A673 (cell line): ENCODE data around the gene CMPK2. TPM values are rescaled to one million over a fixed set of nuclear protein-coding genes. Genes with fewer than 3 reads are reported as not detected.
"Not testable (repeated sequence)": the region's sequence is repeated elsewhere in the genome, so short reads cannot be mapped to it uniquely, and the experiment has no call there.

ENCODE experiments used
- BruUV-seq: library from RNA; stranded (reverse); fragments of 400-500 nt; replicated peaks from 2 replicates; lab custom pipeline; 2021; lab: Mats Ljungman, UMichigan
- CTCF ChIA-PET: fragments of 300-600 bp; sonication (Branson Sonifier 250); formaldehyde crosslinking; loops from one replicate; lab custom pipeline; 2022; ENCODE audit warnings: antibody characterized with exemption; lab: Charles Lee
- POLR2A ChIA-PET: fragments of 300-600 bp; sonication (Branson Sonifier 250); formaldehyde crosslinking; loops from one replicate; lab custom pipeline; 2022; ENCODE audit warnings: antibody characterized with exemption; ENCODE audit not compliant: low non-redundant PET; lab: Charles Lee
- DNase-seq: peaks from one replicate; pipeline ENCODE4 v3.0.0-alpha.2; 2015; ENCODE audit warnings: low spot score
- H3K27ac ChIP-seq: fragments of 200-600 bp; sonication (generic); 2 replicates; pipeline ENCODE4 v1.5.1; 2016; ENCODE audit warnings: mixed run types, low read depth, mild to moderate bottlenecking, mixed read lengths, antibody characterized with exemption, low read length; ENCODE audit not compliant: poor library complexity, severe bottlenecking
- H3K27me3 ChIP-seq: fragments of 200-600 bp; sonication (generic); replicated peaks from 2 replicates; pipeline ENCODE4 v1.6.1; 2017; ENCODE audit warnings: mixed run types, low read depth, mild to moderate bottlenecking, mixed read lengths, antibody characterized with exemption, low read length; ENCODE audit not compliant: insufficient read depth, poor library complexity
- H3K36me3 ChIP-seq: fragments of 200-600 bp; sonication (generic); 2 replicates; pipeline ENCODE4 v1.6.1; 2016; ENCODE audit warnings: mixed run types, mild to moderate bottlenecking, mixed read lengths, antibody characterized with exemption, low read length; ENCODE audit not compliant: insufficient read depth, poor library complexity, severe bottlenecking
- H3K4me1 ChIP-seq: fragments of 200-600 bp; sonication (generic); 2 replicates; pipeline ENCODE4 v1.6.1; 2017; ENCODE audit warnings: mixed run types, mild to moderate bottlenecking, mixed read lengths, antibody characterized with exemption, low read length; ENCODE audit not compliant: insufficient read depth, poor library complexity, severe bottlenecking
- H3K4me3 ChIP-seq: fragments of 200-600 bp; sonication (generic); 2 replicates; pipeline ENCODE4 v1.5.1; 2016; ENCODE audit warnings: low read depth, mixed run types, mild to moderate bottlenecking, mixed read lengths, low read length; ENCODE audit not compliant: poor library complexity, severe bottlenecking
- H3K9me3 ChIP-seq: fragments of 200-600 bp; sonication (generic); 2 replicates; pipeline ENCODE4 v1.6.1; 2016; ENCODE audit warnings: mixed run types, low read depth, mild to moderate bottlenecking, mixed read lengths, antibody characterized with exemption, low read length; ENCODE audit not compliant: poor library complexity, severe bottlenecking
- CTCF ChIP-seq: fragments of 300-800, 200-600 bp; sonication (generic); conservative IDR thresholded peaks from 2 replicates; pipeline ENCODE4 v1.5.1; 2017; ENCODE audit warnings: low read depth, mild to moderate bottlenecking, antibody characterized with exemption, low read length, moderate library complexity, mixed read lengths
- EZH2 ChIP-seq: fragments of 200-600 bp; sonication (generic); IDR thresholded peaks from 2 replicates; pipeline ENCODE4 v1.6.1; 2017; ENCODE audit warnings: borderline replicate concordance, low read depth, mild to moderate bottlenecking, mixed read lengths, antibody characterized with exemption, low read length; ENCODE audit not compliant: poor library complexity, severe bottlenecking
- intact Hi-C: fragments of 100-400 bp; cut with micrococcal nuclease; formaldehyde crosslinking; loops from one replicate; pipeline ENCODE4 v1.10.0; 2022; ENCODE audit not compliant: unreplicated experiment
- total RNA-seq: library from RNA; stranded (reverse); gene quantifications from 2 replicates; pipeline ENCODE4 v1.2.3, GENCODE V29; 2021

The CMPK2 gene
- total RNA-seq, 1 experiment from 2014 or later = 4.6 TPM

- Histone ChIP-seq H3K36me3 (no peaks in the 10 kb centered on the region), H3K27ac (no peak overlapping the region), H3K27me3 (no peaks in the 10 kb centered on the region), H3K4me3 (no peak overlapping the region), H3K9me3 (no peaks in the 10 kb centered on the region), H3K4me1 (no peaks in the 10 kb centered on the region)
- no peak for DNase-seq
- intact Hi-C loops = no loop called here
- TF ChIP-seq CTCF = no peak
- no TSS peak for BruUV-seq
- ChIA-PET POLR2A (no interaction called here), CTCF (interaction anchor here (0.5 kb wide), 1 partner anchor 112 kb away, joined by 3 read pairs; no protein-coding TSS in a partner anchor)
Observed at GRCh38 chr2:6905668-6906067, 40.0 kb upstream of the CMPK2 start.

GRCh38 chr2:6902581-6902980 is 36.9 kb upstream of the CMPK2 start:
- H3K4me1 ChIP-seq, H3K36me3 ChIP-seq, DNase-seq, H3K9me3 ChIP-seq, intact Hi-C loops, H3K27me3 ChIP-seq, POLR2A ChIA-PET, H3K4me3 ChIP-seq, CTCF ChIA-PET, BruUV-seq, H3K27ac ChIP-seq: not testable (repeated sequence)

GRCh38 chr2:6896930-6897759 is 31.4 kb upstream of the CMPK2 start:
- intact Hi-C loops = loop anchor here (1.0 kb wide), 2 partner anchors 147 to 187 kb away; no protein-coding TSS in a partner anchor
- CTCF ChIA-PET = interaction anchor here (0.5 to 0.7 kb wide), 3 partner anchors 108 to 1783 kb away, joined by 3 to 13 read pairs (median 6); no protein-coding TSS in a partner anchor
- TF ChIP-seq EZH2 (no peak), CTCF (peak; percentile 72)
- peak; percentile 47 for DNase-seq
- Histone ChIP-seq H3K4me3 (no peak overlapping the region), H3K4me1 (no peaks in the 10 kb centered on the region), H3K27me3 (no peaks in the 10 kb centered on the region), H3K27ac (no peak overlapping the region), H3K9me3 (no peaks in the 10 kb centered on the region), H3K36me3 (no peaks in the 10 kb centered on the region)
- BruUV-seq = no TSS peak
- POLR2A ChIA-PET = no interaction called here
